ENCODE measurements around the gene CHFR. TPM values are rescaled to one million over a fixed set of nuclear protein-coding genes. Genes with fewer than 3 reads are reported as not detected.
A peak's percentile ranks its signal among the peaks of the same experiment; 100 is the strongest.

The CHFR gene
- total RNA-seq, 1 experiment from 2014 or later: 53.3 TPM

GRCh38 chr12:132784580-132784979 is 102.8 kb downstream of the CHFR start:
- Histone ChIP-seq H2AK5ac (ENCODE audit: insufficient read length, low read length) (no peak overlapping the region), H3K4me1 (ENCODE audit: insufficient read depth, low read length) (no peaks in the 10 kb centered on the region), H4K20me1 (ENCODE audit: control insufficient read depth, insufficient read depth, insufficient read length) (peaks cover 2% of the 10 kb centered on the region), H4K8ac (replicated peaks; ENCODE audit: insufficient read length, low read depth, low read length) (no peak overlapping the region), H3K23me2 (ENCODE audit: insufficient read length, low read depth, low read length, poor library complexity, severe bottlenecking) (no peaks in the 10 kb centered on the region), H3K79me2 (ENCODE audit: insufficient read depth, low read length) (no peaks in the 10 kb centered on the region), H2BK5ac (ENCODE audit: insufficient read length, low read length) (no peak overlapping the region), H3K18ac (ENCODE audit: insufficient read length, low read depth, low read length) (no peak overlapping the region), H2BK15ac (ENCODE audit: low read depth, low read length) (no peak overlapping the region), H3K4me2 (ENCODE audit: insufficient read depth, insufficient read length, low read length) (no peak overlapping the region), H3T11ph (ENCODE audit: low read length) (no peak overlapping the region), H4K91ac (ENCODE audit: insufficient read length, low read depth, low read length) (no peak overlapping the region), H2BK120ac (ENCODE audit: low read depth, low read length, poor library complexity, severe bottlenecking) (no peak overlapping the region), H3K79me1 (ENCODE audit: insufficient read depth, low read depth, low read length, poor library complexity, severe bottlenecking) (no peaks in the 10 kb centered on the region), H4K5ac (ENCODE audit: insufficient read length, low read depth, low read length) (no peak overlapping the region), H3K4ac (ENCODE audit: low read depth, low read length) (no peak overlapping the region), H3K56ac (ENCODE audit: insufficient read length, low read depth, low read length) (no peak overlapping the region), H2BK12ac (ENCODE audit: insufficient read length, low read depth, low read length) (no peak overlapping the region), H3K27ac (ENCODE audit: insufficient read length, low read depth, low read length) (no peak overlapping the region), H3K9me3 (ENCODE audit: control insufficient read depth, low read depth, low read length) (no peaks in the 10 kb centered on the region), H3K27me3 (ENCODE audit: insufficient read depth, low read length) (no peaks in the 10 kb centered on the region), H2BK20ac (ENCODE audit: low read depth, low read length, poor library complexity, severe bottlenecking) (no peak overlapping the region), H2AFZ (ENCODE audit: low read length) (no peak overlapping the region), H3K9ac (ENCODE audit: extremely low read depth, insufficient read length, low read length) (no peak overlapping the region), H3K23ac (ENCODE audit: insufficient read length, low read depth, low read length) (no peak overlapping the region), H3K14ac (ENCODE audit: insufficient read depth, low read length) (no peak overlapping the region)
- H3K4me1 Mint-ChIP-seq: no peaks in the 10 kb centered on the region
- peak overlapping the region in 2 of 3 experiments; percentile 5 to 7; a peak in 1 of 7 replicates for H3K27ac Mint-ChIP-seq
- no peak for TF ChIP-seq CTCF (conservative IDR thresholded peaks at IDR 0.05)
- DNase-seq: no peak
- no peaks in the 10 kb centered on the region for H3K9me3 Mint-ChIP-seq
- H3K36me3 Mint-ChIP-seq (ENCODE audit: insufficient read depth in 1 of 3, low read depth in 3 of 3): peaks cover 50 to 84% (median 82%) of the 10 kb centered on the region in 3 experiments
- no peak overlapping the region for H3K4me3 Mint-ChIP-seq
- no CpG with 5 or more reads among the region's 9 CpGs for WGBS (ENCODE audit: extremely low coverage, insufficient read length, low lambda C conversion rate)
- peaks cover 1% of the 10 kb centered on the region; the same call in 1 of the 2 replicates for H3K27me3 Mint-ChIP-seq (ENCODE audit: low read depth)

All from H9 (cell line).